HG03457 (cell line): ENCODE results near the gene NEK3.
A peak's percentile ranks its signal among the peaks of the same experiment; 100 is the strongest.
"Not testable (repeated sequence)": the region's sequence is repeated elsewhere in the genome, so short reads cannot be mapped to it uniquely, and the experiment has no call there.

Experiments used
- ATAC-seq: cut with Tn5 transposase; IDR thresholded peaks from one replicate; pipeline ENCODE4 v1.9.1; 2021; ENCODE audit warnings: moderate number of reproducible peaks; ENCODE audit not compliant: unreplicated experiment

The NEK3 gene, protein sequence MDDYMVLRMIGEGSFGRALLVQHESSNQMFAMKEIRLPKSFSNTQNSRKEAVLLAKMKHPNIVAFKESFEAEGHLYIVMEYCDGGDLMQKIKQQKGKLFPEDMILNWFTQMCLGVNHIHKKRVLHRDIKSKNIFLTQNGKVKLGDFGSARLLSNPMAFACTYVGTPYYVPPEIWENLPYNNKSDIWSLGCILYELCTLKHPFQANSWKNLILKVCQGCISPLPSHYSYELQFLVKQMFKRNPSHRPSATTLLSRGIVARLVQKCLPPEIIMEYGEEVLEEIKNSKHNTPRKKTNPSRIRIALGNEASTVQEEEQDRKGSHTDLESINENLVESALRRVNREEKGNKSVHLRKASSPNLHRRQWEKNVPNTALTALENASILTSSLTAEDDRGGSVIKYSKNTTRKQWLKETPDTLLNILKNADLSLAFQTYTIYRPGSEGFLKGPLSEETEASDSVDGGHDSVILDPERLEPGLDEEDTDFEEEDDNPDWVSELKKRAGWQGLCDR

DNA sequence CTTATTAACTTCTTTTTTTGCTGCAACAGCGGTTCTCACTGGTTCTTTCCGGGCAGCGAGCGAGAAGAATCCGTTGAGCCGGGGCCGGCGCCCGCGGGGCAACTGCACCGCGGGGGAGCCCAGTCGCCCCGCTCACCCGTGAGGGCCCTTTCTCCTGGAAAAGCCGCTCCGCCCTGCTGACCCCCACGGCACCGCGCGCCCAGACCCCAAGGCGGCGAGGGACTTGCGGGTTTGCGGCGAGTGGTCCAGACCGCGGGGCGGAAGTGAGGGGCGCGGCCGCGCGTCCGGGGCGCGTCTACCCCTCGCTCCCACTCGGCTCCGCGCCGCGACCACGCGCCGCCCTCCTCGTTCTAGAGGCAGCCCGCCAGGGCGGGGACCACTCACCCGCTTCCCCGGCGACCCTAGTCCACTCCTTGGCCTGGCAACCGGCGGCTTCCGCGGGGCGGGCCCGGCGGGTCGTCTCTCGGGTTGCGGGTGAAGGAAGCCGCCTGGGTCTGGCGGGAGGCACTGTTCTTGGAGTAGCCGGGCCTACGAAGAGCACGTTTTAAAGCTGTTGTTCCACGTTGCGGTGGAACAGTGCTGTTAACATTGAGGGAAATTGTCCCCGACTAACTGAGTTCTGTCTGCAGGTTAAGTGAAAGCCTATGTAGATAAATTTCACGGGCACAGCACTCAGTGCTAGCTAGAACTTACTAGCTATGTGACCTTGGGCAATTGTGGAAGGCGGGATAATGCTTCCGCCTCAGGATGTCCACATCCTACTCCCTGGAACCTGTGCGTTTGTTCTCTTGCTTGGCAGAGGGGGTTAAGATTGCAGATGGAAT lies at the start of gene NEK3:
TSS of gene NEK3 (minus strand) at position 439 of the 824 bp plus-strand sequence. CDS start 3,406 bp downstream, outside the sequence.
- ATAC-seq: peak; percentile 73

DNA sequence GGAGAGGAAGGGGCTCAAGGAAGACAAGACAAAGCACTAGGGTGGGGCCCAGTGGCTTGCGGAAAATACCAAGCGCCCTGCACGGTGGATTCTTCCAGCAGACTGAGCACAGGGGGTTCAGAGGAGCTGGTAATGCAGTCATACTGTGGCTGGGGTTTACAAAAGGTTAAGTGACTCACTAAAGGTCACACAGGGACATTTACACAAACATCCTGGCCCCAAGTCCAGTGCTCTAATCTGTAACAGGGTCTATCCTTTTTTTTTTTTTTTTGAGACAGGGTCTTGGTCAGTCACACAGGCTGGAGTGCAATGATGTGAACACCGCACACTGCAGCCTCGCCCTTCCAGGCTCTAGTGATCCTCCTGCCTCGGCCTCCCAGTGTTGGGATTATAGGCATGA lies 49.0 kb upstream of the NEK3 start:
- ATAC-seq: not testable (repeated sequence)

DNA sequence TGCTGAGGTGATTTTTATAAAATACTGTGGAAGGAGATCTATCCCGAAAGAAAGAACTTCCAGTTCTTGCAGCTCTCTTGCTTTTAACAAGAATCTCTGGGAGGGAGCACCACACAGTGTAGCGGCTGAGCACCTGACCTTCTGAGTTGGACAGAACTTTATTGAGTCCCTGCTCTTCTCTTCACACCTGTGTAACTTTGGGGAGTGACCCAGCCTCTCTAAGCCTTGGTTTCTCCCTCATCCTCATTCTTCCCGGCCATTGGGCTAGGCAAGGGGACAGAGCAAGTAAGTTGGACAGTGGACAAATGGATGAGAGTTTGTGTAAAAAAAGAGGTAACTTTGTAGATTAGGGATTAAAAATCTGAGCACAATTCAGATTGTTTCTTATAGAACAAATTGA lies 48.5 kb upstream of the NEK3 start:
- ATAC-seq: not testable (repeated sequence)

DNA sequence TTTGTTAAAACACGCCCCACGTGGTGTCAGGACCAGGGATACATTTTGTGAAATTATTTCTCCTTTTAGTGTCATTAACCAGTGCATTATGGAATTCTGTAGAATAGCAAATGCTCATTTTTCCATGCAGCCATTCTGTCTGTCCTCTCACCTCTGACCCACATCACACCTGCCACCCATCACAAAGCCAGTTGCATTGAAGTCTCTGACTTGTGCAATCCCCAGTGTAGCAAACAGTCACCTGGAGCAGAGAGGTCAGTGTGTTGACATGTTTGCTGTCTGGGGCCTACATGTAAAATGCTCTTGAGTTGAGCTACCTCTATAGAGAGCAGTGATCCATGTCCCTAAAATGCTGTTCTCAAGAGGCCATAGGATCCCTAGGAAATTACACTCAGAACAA lies 47.9 kb upstream of the NEK3 start:
- not testable (repeated sequence) for ATAC-seq

DNA sequence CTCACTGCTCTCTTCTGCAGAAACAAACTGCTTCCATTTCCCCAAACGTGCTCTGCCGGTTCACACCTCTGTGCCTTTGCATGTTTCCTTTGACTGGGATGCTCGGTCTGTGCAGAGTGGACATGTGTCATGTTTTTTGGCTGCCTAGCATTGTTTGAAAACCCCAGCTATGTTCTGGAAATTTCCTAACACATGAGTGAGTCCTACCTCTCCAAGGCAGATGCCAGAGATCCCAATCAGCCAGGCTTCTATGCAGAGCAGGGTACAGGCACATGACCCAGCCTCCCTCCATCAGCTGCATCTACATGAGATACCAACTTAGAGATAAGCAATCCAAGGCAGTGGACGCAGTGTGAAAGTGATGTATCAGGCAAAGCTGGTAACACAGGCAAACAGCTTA lies 45.1 kb upstream of the NEK3 start:
- not testable (repeated sequence) for ATAC-seq

DNA sequence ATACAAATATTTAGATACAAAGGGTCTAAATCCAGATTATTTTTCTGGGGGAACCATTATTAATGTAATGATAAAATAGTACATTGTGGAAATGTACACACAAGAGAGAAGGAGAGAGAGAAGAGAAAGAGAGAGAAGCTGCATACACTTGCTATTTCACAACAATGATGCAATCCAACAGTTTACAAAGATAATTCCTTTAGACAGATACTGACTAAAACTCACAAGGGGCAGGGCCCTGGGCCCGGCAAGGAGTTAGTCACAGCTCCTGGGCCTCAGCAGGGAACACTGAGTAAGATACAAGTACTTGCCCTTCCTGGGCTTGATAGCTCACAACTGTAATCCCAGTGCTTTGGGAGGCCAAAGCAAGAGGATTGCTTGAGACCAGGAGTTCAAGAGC lies 44.5 kb upstream of the NEK3 start:
- not testable (repeated sequence) for ATAC-seq

DNA sequence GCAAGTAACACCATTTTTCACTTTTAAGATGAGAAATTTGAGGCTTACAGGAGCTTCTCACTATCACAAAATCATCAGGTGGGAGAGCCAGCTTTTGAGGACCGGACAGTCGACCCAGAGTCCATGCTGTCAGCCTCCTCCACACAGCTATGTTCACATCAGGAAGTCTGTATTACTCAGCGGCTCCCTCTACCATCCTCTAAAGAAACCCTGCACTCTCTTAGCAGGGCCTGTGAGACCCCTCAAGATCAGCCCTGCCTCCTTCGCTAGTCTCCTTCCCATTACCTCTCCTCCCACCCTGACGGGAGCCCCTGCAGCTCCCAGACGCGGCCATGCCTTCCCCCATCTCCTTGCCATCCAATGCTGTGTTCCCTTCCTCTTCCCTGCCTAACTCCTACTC lies 43.1 kb upstream of the NEK3 start:
- not testable (repeated sequence) for ATAC-seq

DNA sequence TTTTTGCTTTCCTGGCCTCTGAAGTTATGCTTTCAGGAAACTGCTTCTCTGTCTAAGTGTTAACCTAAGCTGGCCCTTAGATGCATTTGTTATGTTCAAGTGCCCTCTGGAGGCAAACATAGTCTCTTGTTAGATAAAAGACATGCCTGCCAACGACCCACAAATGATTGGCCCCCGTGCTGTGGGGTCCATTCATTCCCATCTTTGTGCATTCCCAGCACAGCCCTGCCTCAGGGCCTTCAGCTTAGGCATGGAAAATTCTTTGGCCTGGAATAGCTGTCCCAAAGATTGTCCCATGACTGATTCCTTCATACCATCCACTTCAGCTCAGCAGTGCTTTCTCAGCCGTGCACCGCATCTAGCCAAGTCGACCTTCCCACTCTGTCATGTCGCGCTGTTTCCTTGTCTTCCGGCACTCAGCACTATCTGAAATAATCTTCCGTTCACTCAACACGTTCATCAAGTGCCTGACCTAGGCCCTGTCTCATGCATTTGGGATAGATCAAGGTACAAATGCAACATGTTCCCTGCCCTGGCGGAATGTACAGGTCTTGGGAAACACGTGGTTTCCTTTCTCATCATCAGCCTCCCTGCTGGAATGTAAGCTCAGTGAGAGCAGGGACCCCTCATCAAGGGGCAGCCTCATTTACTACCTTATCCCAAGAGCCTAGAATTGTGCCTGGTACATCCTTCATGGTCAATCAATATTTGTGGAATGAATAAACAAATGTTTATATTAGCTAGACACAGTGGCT lies 42.2 kb upstream of the NEK3 start:
- ATAC-seq: not testable (repeated sequence)

DNA sequence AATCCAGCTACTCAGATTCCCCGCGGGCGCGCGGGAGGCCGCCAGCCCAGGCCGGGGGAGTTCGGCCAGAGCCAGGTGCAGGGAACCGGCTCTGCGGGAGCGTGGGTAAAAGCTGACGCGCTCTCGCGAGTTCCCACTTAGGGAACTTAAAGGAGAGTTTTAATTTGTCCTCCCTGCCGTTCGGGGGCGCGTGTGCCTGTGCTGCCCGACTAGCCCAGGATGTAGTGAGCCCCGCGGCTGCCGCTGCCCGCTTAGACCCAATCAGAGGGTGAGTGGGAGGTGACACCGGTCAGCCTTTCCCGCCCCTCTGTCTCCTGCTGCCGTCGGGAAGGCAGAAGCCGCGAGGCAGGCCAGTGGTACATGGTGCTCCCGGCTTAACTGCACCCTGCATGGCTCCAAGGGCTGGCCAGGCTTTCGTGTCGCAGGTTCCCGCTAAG lies 36.0 kb upstream of the NEK3 start:
- peak; percentile 73 for ATAC-seq

DNA sequence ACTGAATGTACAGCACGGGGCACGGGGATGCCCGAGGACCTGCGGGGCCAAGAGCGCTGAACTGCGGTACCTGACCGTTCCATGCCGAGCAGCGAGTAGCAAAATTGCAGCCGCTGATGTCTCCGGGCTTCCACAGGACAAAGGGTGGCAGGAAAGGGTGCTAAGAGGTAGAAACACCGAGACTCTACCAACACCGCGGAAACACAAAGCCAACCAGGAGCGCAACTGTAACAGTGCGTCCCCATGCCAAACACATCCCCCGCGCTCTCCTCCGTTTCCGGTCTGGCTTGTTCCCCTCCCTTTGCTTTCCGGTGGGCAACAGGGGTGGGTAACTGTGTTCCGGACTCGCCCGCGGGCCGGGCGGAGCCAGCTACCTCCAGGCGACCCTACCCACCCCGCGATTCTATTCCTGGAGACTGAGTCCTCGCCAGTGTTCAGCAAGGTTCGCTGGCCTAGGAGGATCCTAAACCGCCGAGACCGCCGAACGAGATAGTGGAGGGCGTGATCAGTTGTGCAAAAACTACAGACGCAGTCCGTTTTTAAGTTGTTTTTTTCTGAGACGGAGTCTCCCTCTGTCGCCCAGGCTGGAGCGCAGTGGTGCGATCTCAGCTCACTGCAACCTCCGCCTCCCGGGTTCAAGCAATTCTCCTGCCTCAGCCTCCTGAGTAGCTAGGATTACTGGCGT lies 34.9 kb upstream of the NEK3 start:
- ATAC-seq: peak; percentile 48

DNA sequence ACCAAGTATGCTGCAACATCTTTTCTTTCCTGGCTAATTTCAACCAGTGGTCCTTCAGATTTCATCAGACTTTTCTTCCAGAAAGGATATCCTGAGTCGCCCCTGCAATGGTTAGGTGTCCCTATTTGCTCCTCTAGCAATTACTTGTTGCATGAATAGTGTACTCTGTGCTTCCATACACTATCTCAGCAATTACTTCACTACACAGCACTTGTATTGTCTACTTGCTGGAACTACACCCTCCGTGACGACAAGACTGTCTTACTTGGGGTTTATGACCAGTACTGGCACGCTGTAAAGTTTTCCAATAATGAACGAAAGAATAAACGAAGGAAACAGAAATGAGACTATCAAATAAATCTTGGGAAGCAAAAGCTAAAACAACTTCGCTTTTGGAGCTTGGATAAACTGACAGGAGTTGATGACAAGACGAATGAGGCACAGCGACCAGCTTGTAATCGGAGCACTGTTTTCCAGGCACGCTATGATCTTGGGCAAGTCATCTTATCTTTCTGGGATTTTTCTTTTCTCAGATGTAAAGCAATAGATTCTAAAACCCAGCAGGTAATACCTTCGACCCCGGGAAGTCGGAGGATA lies 34.3 kb upstream of the NEK3 start:
- not testable (repeated sequence) for ATAC-seq

DNA sequence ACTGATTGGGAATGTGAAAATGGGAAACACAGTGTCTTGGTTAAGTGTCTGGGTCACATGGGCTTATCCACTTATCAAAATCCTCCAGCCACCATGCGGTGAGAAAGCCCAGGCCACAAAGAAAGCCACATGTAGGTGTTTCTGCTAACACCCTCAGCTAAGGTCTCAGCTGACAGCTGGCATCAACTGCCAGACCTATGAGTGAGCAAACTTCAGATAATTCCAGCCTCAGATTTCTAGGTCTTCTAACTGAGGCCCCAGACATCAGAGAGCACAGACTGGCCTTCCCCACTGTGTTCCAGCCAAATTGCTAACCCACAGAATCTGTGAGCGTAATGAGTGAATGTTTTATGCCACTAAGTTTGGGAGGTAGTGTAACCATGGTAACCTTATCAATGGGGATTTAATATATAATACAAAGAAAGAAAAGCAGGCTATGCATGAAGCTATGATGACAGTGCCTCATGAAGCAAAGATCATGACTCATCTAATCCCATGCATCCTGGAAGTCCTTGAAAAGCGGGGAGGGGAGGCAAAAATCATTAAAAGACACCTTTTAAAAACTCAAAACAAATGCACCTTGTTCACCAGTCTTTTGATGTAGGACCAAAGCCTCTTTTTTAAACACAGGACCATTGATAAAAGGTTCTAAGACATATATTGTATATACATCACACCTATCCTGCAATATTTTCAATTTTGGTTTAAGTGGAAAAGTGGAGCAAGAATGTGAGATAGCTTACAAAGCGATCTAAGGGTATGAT lies 28.2 kb upstream of the NEK3 start:
- not testable (repeated sequence) for ATAC-seq

DNA sequence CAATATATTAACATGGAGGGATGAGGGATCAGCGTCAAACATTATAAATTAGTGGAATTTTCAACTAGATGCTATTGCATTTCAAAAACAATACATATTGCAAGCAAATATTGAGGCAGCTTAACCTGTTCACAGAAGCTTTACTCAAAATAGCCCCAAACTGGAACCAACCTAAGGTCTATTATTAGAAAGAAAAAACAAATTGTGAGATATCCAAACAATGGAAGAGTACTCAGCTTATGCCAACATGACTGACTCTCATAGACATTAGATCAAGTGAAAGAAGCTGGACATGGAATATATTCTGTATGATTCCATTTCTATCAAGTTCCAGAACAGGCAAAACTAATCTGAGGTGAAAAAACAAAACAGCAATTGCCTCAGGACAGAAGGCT lies 27.6 kb upstream of the NEK3 start:
- no peak for ATAC-seq

DNA sequence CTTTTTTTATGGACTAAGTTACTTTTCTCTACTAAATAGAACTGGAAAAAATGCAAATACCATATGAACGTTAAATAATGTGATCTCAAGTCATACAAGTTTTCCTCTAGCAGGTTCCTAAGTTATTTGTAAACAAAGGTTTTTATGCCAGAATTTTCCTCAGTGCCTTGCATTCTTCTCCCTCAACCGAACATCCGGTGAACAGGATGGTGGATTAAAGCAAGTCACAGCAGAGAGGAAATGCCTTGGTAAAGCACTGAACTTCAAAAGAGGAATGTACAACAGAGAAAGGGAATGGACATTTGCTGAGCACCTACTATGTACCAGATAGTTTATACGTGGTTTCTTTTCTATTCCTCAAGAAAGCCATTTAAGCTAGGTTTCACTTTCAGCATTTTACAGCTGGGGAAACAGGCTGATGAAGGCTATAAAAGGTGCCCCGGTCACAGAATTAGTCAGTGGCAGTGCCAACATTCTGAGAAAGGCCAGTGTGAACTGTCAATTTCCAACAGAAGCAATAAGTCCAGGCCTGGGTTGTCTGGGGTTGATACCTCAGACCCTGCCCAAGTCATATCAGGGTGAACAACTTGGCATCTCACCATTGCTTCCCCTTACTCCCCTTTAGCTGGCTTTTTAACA lies 22.0 kb upstream of the NEK3 start:
- ATAC-seq: not testable (repeated sequence)

DNA sequence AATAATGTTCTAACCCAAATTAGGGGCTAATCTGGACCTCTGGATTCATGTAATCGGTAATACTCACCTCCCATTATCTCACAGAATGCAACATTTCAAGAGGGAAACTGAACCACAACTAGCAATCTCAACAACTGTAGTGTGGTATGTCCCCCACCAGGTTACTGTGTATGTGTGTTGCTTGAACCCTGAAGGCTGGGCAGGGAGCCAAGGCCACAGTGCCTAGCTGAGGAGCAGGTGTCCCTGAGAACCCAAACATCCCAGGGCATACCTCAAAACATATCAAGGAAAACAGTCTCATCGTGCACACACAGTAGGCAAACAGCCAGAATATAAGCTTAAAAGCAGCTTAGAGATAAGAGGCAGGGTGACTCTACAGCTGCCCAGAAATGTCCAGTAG lies 20.5 kb upstream of the NEK3 start:
- ATAC-seq: no peak

DNA sequence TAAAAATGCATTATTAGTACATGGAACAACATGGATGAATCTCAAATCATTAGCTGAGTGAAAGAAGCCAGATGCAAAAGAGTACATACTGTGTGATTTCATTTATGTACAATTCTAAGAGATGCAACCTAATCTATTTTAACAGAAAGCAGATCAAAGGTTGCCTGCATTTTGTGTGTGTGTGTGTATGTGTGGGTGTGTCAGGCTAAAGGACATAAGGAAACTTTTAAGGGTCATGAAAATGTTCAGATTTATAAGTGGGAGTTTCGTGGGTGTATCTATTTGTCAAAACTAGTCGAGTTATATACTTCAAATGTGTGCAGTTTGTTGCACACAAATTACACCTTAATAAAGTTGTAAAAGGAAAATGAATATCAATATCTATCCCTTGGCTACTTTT lies 17.9 kb upstream of the NEK3 start:
- no peak for ATAC-seq

DNA sequence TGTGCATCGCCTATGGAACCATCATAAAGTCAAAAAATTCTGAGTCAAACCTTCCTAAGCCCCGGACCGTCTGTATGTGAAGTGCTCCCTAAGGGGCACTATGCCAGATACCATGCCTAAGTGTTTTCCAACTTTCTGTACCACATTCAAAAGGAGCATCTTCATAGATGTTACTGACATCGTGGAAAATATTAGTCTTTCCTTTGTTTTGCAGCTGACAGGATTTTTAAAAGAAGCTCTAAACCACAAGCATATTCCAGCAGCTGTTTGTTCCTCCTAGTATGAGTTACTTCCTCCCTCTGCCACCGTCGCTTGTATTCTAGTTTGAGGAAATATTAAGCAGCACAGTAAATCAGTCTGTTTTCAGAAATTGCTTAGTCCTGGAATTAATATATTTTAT lies 14.6 kb upstream of the NEK3 start:
- ATAC-seq: not testable (repeated sequence)

DNA sequence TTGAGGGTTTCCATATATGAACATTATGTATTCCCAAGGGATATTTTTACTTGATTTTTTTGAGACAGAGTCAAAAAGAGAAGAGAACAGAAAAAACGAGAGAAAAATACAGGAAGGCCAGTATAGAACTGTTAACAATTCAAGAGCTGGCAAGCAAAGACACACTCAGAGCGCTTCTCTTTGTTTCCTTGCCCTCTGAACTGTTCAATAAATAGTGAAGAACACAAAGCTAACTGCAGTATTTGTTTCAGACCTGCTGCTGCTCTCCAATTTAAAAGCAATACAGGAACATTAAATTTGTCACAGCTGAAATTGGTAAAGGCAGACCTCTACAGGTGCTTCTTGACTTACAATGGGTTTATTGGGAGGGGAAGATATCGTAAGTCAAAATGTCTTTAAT lies 14.0 kb upstream of the NEK3 start:
- no peak for ATAC-seq

DNA sequence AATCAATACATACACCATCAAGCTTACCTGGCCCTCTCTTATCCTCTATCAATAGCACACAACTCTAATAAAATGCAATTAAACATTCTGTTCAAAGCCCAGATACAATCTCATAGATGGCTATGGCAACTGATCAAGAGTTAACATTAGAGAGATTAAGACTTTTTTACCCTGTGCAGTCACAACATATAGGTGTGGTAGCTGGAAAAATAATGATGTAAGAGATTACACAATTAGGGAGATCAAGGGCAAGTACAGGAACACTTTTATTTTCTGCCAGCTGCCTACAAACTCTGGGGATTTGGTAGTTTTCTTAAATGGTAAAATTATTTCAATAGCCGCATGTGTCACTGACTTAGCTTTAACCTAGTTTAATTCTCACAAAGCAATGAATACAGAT lies 12.3 kb upstream of the NEK3 start:
- not testable (repeated sequence) for ATAC-seq
